Right cardiac atrium (tissue), 5 donors: Measurements from ENCODE around the gene TSPAN16. TPM values are rescaled to one million over a fixed set of nuclear protein-coding genes. Genes with fewer than 3 reads are reported as not detected.
A peak's percentile ranks its signal among the peaks of the same experiment; 100 is the strongest.

Experiments
- ATAC-seq, 2 donors: fragments of 200-7000 bp; cut with Tn5 transposase; one replicate each; pipeline versions ENCODE4 v1.8.0 to v1.9.1; 2020; ENCODE audit warnings: moderate library complexity in 2 of 2, mild to moderate bottlenecking in 1 of 2
- DNase-seq, 3 donors: peaks; one replicate each; pipeline ENCODE4 v3.0.0-alpha.2; 2020
- H3K27ac ChIP-seq: one replicate; pipeline ENCODE4 v1.5.1; 2013; ENCODE audit warnings: mild to moderate bottlenecking, low read length, control low read depth, moderate library complexity
- H3K27me3 ChIP-seq: one replicate; pipeline ENCODE4 v1.6.1; 2013; ENCODE audit not compliant: control insufficient read depth, insufficient read depth
- H3K4me1 ChIP-seq: one replicate; pipeline ENCODE4 v1.6.1; 2013; ENCODE audit warnings: low read length; ENCODE audit not compliant: control insufficient read depth, insufficient read depth
- H3K4me3 ChIP-seq: one replicate; pipeline ENCODE4 v1.5.1; 2013; ENCODE audit warnings: low read length, control low read depth
- H3K9me3 ChIP-seq: one replicate; pipeline ENCODE4 v1.6.1; 2013; ENCODE audit warnings: low read length; ENCODE audit not compliant: control insufficient read depth
- WGBS: extraction: QIAGEN DNeasy Blood & Tissue Kit; methylation state at CpG from one replicate; pipeline ENCODE4 v1.1.7; 2013; 5-methylcytosine and 5-hydroxymethylcytosine counted together
- intact Hi-C, 4 donors: fragments of 100-400 bp; cut with DNase I; formaldehyde crosslinking; loops; one replicate each; pipeline versions ENCODE4 v1.11.0 to v1.14.0; 2022 to 2023
- polyA plus RNA-seq: library from polyadenylated mRNA; stranded (reverse); fragments of 200-250 nt; gene quantifications from one replicate; pipeline ENCODE4 v1.2.3, GENCODE V29; 2013
- total RNA-seq, 4 donors: library from RNA; stranded (reverse); fragmentation: NEBNext Ultra II Directional; extraction: Animal tissue kit (Norgen Biotek cat#: 25700); gene quantifications; one replicate each; pipeline ENCODE4 v1.2.1, GENCODE V29; 2021
- donor health status: healthy with polysubstance abuse.
- donor health status: DM: no; HTN: yes; CAD: no.
- donor health status: DM: no; HTN: no; CAD: no.
- donor health status: DM: no; HTN: yes; CAD: no; lungs with severe emphysema.
- donor health status: DM: yes; HTN: yes; CAD: no.

TSPAN16 gene
- total and polyA plus RNA-seq, 5 donors = not detected

GRCh38 chr19:11257846-11258380, 38.0 kb upstream of the TSPAN16 start:
- no peaks in the 10 kb centered on the region for H3K9me3 ChIP-seq
- WGBS = 89% methylated on average over 3 of the region's 3 CpGs
- no peak for DNase-seq
- no peaks in the 10 kb centered on the region for H3K27me3 ChIP-seq
- ATAC-seq = no peak
- intact Hi-C loops = no loop called here
- H3K4me1 ChIP-seq = peaks cover 3% of the 10 kb centered on the region
- H3K4me3 ChIP-seq = no peak overlapping the region
- no peak overlapping the region for H3K27ac ChIP-seq

- peak overlapping the region; percentile 99 for H3K4me3 ChIP-seq
- H3K27ac ChIP-seq = no peak overlapping the region
- no peaks in the 10 kb centered on the region for H3K27me3 ChIP-seq
- no peak for DNase-seq
- H3K9me3 ChIP-seq = no peaks in the 10 kb centered on the region
- 73% methylated on average over 5 of the region's 5 CpGs for WGBS
- no peak for ATAC-seq
- H3K4me1 ChIP-seq = peaks cover 3% of the 10 kb centered on the region
- intact Hi-C loops = no loop called here
Measured at GRCh38 chr19:11260996-11261395, 35.0 kb upstream of the TSPAN16 start.

- DNase-seq (peak in 1 of 3 donors; percentile 76), ATAC-seq (peak in 1 of 2 donors; percentile 18)
- peaks cover 3% of the 10 kb centered on the region for H3K4me1 ChIP-seq
- no peaks in the 10 kb centered on the region for H3K27me3 ChIP-seq
- peak overlapping the region; percentile 85 for H3K27ac ChIP-seq
- H3K9me3 ChIP-seq = no peaks in the 10 kb centered on the region
- intact Hi-C loops = no loop called here
- 16% methylated on average over 18 of the region's 18 CpGs for WGBS
- peak overlapping the region; percentile 99 for H3K4me3 ChIP-seq
Measured at GRCh38 chr19:11261431-11261970, 34.5 kb upstream of the TSPAN16 start.

GRCh38 chr19:11261971-11262839, 33.8 kb upstream of the TSPAN16 start, which contains the start of gene DOCK6:
Gene DOCK6, minus strand, starts transcription at chr19:11262524. Its CDS starts 84 bp downstream, at chr19:11262440.
- H3K27ac ChIP-seq = peak within 1 kb of the TSS; percentile 85
- no peaks in the 10 kb centered on the region for H3K9me3 ChIP-seq
- DNase-seq = peak; percentile 47 to 84 (median 80)
- H3K27me3 ChIP-seq = no peaks in the 10 kb centered on the region
- under 1% methylated on average over 91 of the region's 91 CpGs for WGBS
- ATAC-seq = peak; percentile 33 to 64
- intact Hi-C loops = no loop called here
- H3K4me3 ChIP-seq = peak within 1 kb of the TSS; percentile 99
- H3K4me1 ChIP-seq = peaks cover 3% of the 10 kb centered on the region

- H3K27ac ChIP-seq = no peak overlapping the region
- H3K9me3 ChIP-seq = no peaks in the 10 kb centered on the region
- no peak overlapping the region for H3K4me3 ChIP-seq
- DNase-seq = no peak
- ATAC-seq = no peak
- intact Hi-C loops = no loop called here
- H3K27me3 ChIP-seq = no peaks in the 10 kb centered on the region
- H3K4me1 ChIP-seq = peaks cover 3% of the 10 kb centered on the region
- WGBS = 92% methylated on average over 6 of the region's 6 CpGs
Measured at GRCh38 chr19:11263726-11264125, 32.2 kb upstream of the TSPAN16 start.

GRCh38 chr19:11264452-11265176, 31.3 kb upstream of the TSPAN16 start:
- peaks cover 3% of the 10 kb centered on the region for H3K4me1 ChIP-seq
- WGBS = 66% methylated on average over 19 of the region's 19 CpGs
- no peak overlapping the region for H3K4me3 ChIP-seq
- no peaks in the 10 kb centered on the region for H3K9me3 ChIP-seq
- ATAC-seq (peak; percentile 66 to 74), DNase-seq (peak; percentile 68 to 84 (median 83))
- H3K27ac ChIP-seq = peak overlapping the region; percentile 1
- H3K27me3 ChIP-seq = no peaks in the 10 kb centered on the region
- intact Hi-C loops = no loop called here

- intact Hi-C loops = no loop called here
- WGBS = 90% methylated on average over 6 of the region's 6 CpGs
- Histone ChIP-seq H3K9me3 (no peaks in the 10 kb centered on the region), H3K4me1 (peaks cover 3% of the 10 kb centered on the region), H3K27ac (no peak overlapping the region), H3K4me3 (no peak overlapping the region), H3K27me3 (no peaks in the 10 kb centered on the region)
- DNase-seq (no peak), ATAC-seq (peak in 1 of 2 donors; percentile 11)
Measured at GRCh38 chr19:11265177-11265784, 30.7 kb upstream of the TSPAN16 start.

GRCh38 chr19:11265785-11266236, 30.1 kb upstream of the TSPAN16 start:
- Histone ChIP-seq H3K4me1 (peaks cover 3% of the 10 kb centered on the region), H3K27ac (no peak overlapping the region)

GRCh38 chr19:11267316-11268085, 28.5 kb upstream of the TSPAN16 start:
- Histone ChIP-seq H3K4me1 (no peaks in the 10 kb centered on the region), H3K27me3 (no peaks in the 10 kb centered on the region), H3K4me3 (no peak overlapping the region), H3K27ac (no peak overlapping the region), H3K9me3 (no peaks in the 10 kb centered on the region)
- DNase-seq (no peak), ATAC-seq (no peak)
- intact Hi-C loops = no loop called here
- WGBS = 91% methylated on average over 10 of the region's 10 CpGs

More at GRCh38 chr19:11265785-11266236, 30.1 kb upstream of the TSPAN16 start:
- Histone ChIP-seq H3K4me3 (no peak overlapping the region), H3K9me3 (no peaks in the 10 kb centered on the region), H3K27me3 (no peaks in the 10 kb centered on the region)
- intact Hi-C loops = no loop called here
- ATAC-seq (peak; percentile 26 to 29), DNase-seq (peak in 1 of 3 donors; percentile 53)
- 77% methylated on average over 11 of the region's 11 CpGs for WGBS

- H3K9me3 ChIP-seq = no peaks in the 10 kb centered on the region
- ATAC-seq = peak; percentile 80 to 87
- H3K27me3 ChIP-seq = no peaks in the 10 kb centered on the region
- 37% methylated on average over 10 of the region's 10 CpGs for WGBS
- DNase-seq = peak; percentile 81 to 91 (median 86)
- intact Hi-C loops = no loop called here
- no peaks in the 10 kb centered on the region for H3K4me1 ChIP-seq
- no peak overlapping the region for H3K27ac ChIP-seq
- H3K4me3 ChIP-seq = no peak overlapping the region
Measured at GRCh38 chr19:11268783-11269267, 27.1 kb upstream of the TSPAN16 start.
